HG02884 (cell line): ENCODE data around the gene ASIC3.

Source experiments
- ATAC-seq: cut with Tn5 transposase; IDR thresholded peaks from one replicate; pipeline ENCODE4 v1.9.1; 2021; ENCODE audit warnings: mild to moderate bottlenecking, moderate library complexity; ENCODE audit not compliant: unreplicated experiment

Gene ASIC3

GRCh38 chr7:151056666-151057505 is 8.6 kb downstream of the ASIC3 start:
- no peak for ATAC-seq

GRCh38 chr7:151057506-151057988 is 9.2 kb downstream of the ASIC3 start, which contains the start of gene CDK5:
Gene CDK5 (minus strand): TSS chr7:151057897. CDS start chr7:151057848, 49 bp downstream.
- ATAC-seq: peak; percentile 18

DNA sequence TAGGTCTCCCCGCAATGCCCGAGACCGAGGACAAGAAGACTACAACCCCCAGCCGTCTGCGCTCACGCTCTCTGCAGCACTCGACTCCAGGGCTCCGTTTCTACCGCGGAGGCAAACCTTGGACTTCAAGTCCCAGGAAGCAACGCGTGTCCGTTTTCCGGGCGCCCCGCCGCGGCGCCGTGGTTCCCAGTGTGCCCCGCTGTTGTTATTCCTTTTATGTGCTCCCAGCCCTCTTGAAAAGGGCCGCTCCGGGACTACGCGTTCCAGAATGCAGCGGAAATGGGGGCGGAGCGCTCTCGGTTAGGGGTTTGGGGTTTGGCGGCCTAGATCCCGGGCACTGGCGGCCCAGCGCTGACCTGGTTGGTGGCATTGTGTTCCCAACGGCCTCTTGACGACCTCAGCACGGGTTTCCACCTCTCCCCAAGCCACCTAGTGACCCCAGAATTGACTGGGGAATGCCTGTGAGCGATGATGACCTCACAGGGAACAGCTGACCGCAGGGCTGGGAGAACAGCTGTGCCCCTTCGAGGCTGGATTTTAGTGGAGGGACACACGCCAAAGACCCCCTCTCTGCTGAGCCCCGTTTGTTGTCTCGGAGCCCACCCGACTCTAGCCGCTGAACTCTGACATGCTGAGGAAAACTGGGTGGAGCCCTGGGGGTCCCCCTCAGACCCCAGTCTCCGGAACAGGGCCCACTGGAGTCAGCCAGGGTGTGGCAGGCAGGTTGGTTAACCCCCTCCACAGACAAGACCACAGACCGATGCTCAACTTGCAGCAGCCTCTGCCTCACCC is 9.9 kb downstream of the ASIC3 start:
- ATAC-seq: peak; percentile 92

DNA sequence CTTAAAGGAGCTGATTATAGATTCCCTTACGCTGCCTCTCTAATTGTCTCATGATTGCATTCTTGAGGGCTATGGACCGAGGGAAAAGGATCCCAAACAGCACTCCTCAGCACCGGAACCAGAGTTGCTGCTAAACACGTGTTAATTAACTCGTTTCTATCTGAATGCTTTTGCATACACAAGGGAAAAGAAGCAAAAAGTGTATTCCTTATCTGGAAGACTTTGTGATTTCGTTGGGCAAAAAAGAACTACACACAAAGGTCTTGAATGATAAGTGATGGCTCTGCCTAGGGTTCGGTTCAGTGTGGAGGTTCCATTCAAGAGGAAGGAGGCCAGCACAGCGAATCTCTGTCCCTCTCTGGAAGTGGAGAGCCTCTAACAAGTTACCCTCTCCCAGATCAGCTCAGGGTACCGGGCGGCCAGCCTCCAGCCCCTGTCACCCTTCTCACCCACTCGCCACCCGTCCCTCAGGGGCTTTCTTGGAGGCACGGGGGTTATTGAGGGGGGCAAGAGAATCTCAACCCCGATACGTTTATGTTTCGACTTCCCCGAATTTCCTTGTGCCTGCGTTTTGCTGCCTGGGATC is 10.5 kb downstream of the ASIC3 start:
- ATAC-seq: no peak

- ATAC-seq: no peak
Observed at GRCh38 chr7:151059367-151060112, 11.2 kb downstream of the ASIC3 start, which contains the start of gene SLC4A2. Gene SLC4A2 (plus strand): TSS chr7:151059589. CDS start chr7:151061988, 2,399 bp downstream.

DNA sequence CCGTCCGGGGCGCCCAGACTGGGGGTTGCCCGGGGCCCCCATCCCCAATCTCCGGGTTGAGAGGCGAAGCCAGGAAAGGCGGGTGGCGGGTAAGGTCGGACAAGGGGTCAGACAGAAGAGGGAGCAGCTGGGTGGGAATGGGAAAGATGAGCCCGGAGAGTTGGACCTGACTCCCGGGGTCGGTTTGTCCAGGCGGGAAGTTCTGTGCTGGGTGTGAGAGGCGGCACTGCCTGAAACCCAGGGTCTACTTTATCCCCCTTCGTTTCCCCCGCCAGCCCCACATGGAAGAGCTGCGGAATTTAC is 11.7 kb downstream of the ASIC3 start:
- no peak for ATAC-seq

DNA sequence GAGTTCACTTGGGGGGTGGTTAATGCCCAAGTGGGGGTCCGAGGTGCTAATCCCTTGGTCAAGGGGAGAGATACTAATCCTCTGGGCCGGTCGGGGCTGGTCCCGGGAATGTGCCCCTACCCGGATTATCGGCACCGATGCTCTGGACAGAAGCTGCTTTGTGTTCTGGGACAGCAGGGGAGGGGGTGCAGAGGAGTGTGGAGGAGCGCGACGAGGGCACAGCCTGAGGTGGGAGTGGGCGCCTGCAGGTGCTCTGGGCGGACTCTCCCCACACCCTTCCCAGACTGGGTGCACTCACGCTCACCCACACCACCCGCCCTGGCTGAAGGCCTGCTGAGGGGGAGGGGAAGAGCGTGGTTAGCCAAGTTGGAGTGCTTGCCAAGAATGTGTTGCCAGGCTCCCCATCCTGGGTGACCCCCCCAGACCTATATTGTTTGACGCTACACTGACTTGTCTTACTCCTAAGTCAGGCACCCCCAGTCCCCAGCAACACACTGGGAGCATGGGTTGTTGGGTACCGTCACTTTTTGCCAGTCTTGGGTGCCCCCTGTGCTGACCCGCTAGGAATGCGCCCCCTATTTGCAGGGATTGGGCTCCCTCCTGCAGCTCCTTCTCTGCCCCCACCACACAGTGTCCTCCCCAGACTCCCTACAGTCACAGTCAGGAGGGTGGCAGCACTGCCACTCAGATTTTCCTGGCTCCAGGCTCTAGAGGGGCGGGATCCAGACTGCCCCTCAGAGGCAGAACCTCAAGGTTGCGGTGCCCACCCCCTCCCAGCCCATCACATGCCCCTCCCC is 12.3 kb downstream of the ASIC3 start:
- no peak for ATAC-seq

GRCh38 chr7:151061213-151062110 is 13.1 kb downstream of the ASIC3 start:
- no peak for ATAC-seq

GRCh38 chr7:151062111-151062398 is 13.7 kb downstream of the ASIC3 start:
- no peak for ATAC-seq

- ATAC-seq: no peak
Observed at GRCh38 chr7:151062399-151063211, 14.3 kb downstream of the ASIC3 start.

DNA sequence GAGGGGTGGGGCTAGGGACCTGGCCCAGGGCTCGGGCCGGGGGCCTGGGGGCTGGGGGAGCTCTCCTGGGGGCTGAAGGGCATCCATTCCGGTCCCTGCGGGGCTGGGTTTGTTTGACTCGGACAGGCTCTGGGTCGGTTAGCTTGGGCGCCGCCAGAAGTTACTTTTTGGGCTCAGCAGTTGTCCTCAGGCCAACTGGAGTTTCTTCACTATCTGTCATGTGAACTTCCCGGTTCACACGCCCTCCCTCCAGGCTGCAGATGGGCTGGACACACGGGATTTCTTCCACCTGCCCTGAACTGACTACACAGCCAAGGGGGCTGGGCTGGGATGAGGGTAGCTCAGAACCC is 14.9 kb downstream of the ASIC3 start:
- ATAC-seq: no peak

- no peak for ATAC-seq
Observed at GRCh38 chr7:151064454-151064853, 16.1 kb downstream of the ASIC3 start.

GRCh38 chr7:151064993-151065392 is 16.7 kb downstream of the ASIC3 start:
- ATAC-seq: no peak

DNA sequence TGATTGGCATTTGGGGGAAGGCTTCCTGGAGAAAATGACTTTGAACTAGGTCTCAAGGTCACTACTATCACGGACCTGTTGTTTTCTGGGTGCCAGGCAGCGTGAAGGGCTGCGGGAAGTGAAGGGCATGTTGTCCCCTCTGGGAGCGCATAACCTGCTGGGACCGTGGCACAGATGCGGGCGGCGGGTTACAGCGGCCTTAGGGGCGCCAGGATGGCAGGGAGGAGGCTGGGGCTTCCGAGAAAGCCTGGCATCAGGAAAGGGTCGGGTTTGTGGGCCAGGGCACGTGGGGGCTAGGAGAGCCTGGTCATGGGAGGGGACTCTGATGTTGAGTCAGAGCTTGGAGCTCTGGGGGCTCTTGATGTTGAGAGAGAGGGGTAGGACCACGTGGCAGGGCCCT is 17.2 kb downstream of the ASIC3 start:
- no peak for ATAC-seq

GRCh38 chr7:151066273-151066974 is 18.1 kb downstream of the ASIC3 start:
- no peak for ATAC-seq

DNA sequence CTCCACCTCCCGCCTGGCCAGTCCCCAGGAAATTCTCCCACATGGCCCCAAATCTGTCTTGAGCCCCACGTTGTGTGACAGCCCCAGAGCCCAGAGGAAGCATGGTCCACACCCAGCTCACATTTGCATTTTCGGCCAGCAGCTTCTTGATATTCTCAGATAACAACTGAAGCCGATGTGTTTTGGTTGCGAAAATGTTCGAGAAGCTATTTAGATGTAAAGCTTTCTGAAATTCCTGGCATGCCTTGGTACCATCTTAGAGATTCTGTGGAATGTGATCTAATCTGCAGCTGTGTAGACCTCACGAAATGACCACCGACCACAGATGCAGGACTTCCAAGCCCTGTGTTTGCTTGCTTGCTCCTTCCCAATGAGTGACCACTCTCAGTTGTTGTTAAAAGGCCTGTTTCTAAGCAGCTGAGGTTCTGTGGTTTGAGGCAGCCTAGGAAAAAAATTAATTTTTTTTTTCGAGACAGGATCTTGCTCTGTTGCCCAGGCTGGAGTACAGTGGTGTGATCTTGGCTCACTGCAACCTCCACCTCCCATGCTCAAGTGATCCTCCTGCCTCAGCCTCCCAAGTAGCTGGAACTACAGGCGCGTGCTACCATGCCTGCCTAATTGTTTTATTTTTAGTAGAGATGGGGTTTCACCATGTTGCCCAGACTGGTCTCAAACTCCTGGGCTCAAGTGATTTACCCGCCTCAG is 19.9 kb downstream of the ASIC3 start:
- ATAC-seq: no peak

- ATAC-seq: no peak
Observed at GRCh38 chr7:151069841-151070573, 21.7 kb downstream of the ASIC3 start.
